ENCODE data around the gene CACNG3. TPM values are rescaled to one million over a fixed set of nuclear protein-coding genes. Genes with fewer than 3 reads are reported as not detected.
A peak's percentile ranks its signal among the peaks of the same experiment; 100 is the strongest.
"Not testable (repeated sequence)": the region's sequence is repeated elsewhere in the genome, so short reads cannot be mapped to it uniquely, and the experiment has no call there.

Gene CACNG3
- polyA plus RNA-seq, 6 donors from 2014 or later: not detected

- no peaks in the 10 kb centered on the region for H3K4me1 Mint-ChIP-seq
- H3K27ac Mint-ChIP-seq: peak overlapping the region in 2 of 6 donors; percentile 12 to 44
- peaks cover 0 to 10% (median 3%) of the 10 kb centered on the region in 7 donors for H3K9me3 Mint-ChIP-seq
- DNase-seq (no peak), ATAC-seq (ENCODE audit: low read depth in 2 of 2) (no peak)
- H3K27me3 Mint-ChIP-seq: peaks cover 20 to 43% (median 27%) of the 10 kb centered on the region in 3 donors
- H3K4me3 Mint-ChIP-seq: no peak overlapping the region
- peaks cover 0 to 5% of the 10 kb centered on the region in 2 donors for H3K36me3 Mint-ChIP-seq
These were observed 30.7 kb downstream of the CACNG3 start for GRCh38 chr16:24286741-24287405.

- H3K4me3 Mint-ChIP-seq: no peak overlapping the region
These were observed 32.4 kb downstream of the CACNG3 start for GRCh38 chr16:24288516-24288915.

GRCh38 chr16:24289166-24289700 lies 33.1 kb downstream of the CACNG3 start:
- DNase-seq: no peak
- Mint-ChIP-seq H3K4me3 (no peak overlapping the region), H3K9me3 (peaks cover 0 to 10% (median 3%) of the 10 kb centered on the region in 7 donors), H3K27me3 (peaks cover 31 to 51% (median 40%) of the 10 kb centered on the region in 3 donors), H3K36me3 (peaks cover 0 to 5% of the 10 kb centered on the region in 2 donors), H3K27ac (no peak overlapping the region), H3K4me1 (no peaks in the 10 kb centered on the region)
- ATAC-seq (ENCODE audit: low read depth in 2 of 2): no peak

More at GRCh38 chr16:24288516-24288915, 32.4 kb downstream of the CACNG3 start:
- no peak for DNase-seq
- H3K9me3 Mint-ChIP-seq: peaks cover 0 to 10% (median 3%) of the 10 kb centered on the region in 7 donors
- H3K36me3 Mint-ChIP-seq: peaks cover 0 to 5% of the 10 kb centered on the region in 2 donors
- ATAC-seq (ENCODE audit: low read depth in 2 of 2): no peak
- peaks cover 25 to 45% (median 37%) of the 10 kb centered on the region in 3 donors for H3K27me3 Mint-ChIP-seq
- no peak overlapping the region for H3K27ac Mint-ChIP-seq
- no peaks in the 10 kb centered on the region for H3K4me1 Mint-ChIP-seq

- Mint-ChIP-seq H3K36me3 (peaks cover 0 to 5% of the 10 kb centered on the region in 2 donors), H3K27me3 (peaks cover 37 to 48% (median 43%) of the 10 kb centered on the region in 3 donors), H3K4me3 (no peak overlapping the region), H3K9me3 (peaks cover 0 to 10% (median 3%) of the 10 kb centered on the region in 7 donors), H3K4me1 (no peaks in the 10 kb centered on the region), H3K27ac (no peak overlapping the region)
- DNase-seq (no peak), ATAC-seq (ENCODE audit: low read depth in 2 of 2) (no peak)
These were observed 35.8 kb downstream of the CACNG3 start for GRCh38 chr16:24291932-24292331.

- Mint-ChIP-seq H3K4me3 (no peak overlapping the region), H3K4me1 (no peaks in the 10 kb centered on the region), H3K9me3 (peaks cover 0 to 10% (median 3%) of the 10 kb centered on the region in 7 donors), H3K27me3 (peaks cover 32 to 57% (median 49%) of the 10 kb centered on the region in 3 donors), H3K36me3 (peaks cover 0 to 5% of the 10 kb centered on the region in 2 donors), H3K27ac (no peak overlapping the region)
- DNase-seq (no peak), ATAC-seq (ENCODE audit: low read depth in 2 of 2) (no peak)
These were observed 38.0 kb downstream of the CACNG3 start for GRCh38 chr16:24294131-24294530.

- DNase-seq (no peak), ATAC-seq (ENCODE audit: low read depth in 2 of 2) (no peak)
- H3K4me3 Mint-ChIP-seq: no peak overlapping the region
- no peaks in the 10 kb centered on the region for H3K36me3 Mint-ChIP-seq
- H3K27ac Mint-ChIP-seq: no peak overlapping the region
- no peaks in the 10 kb centered on the region for H3K4me1 Mint-ChIP-seq
- H3K27me3 Mint-ChIP-seq: peaks cover 28 to 55% (median 38%) of the 10 kb centered on the region in 3 donors
- H3K9me3 Mint-ChIP-seq: peaks cover 0 to 2% (median 0%) of the 10 kb centered on the region in 7 donors
These were observed 41.2 kb downstream of the CACNG3 start for GRCh38 chr16:24297375-24297774.

- Mint-ChIP-seq H3K27me3 (peaks cover 28 to 45% (median 34%) of the 10 kb centered on the region in 3 donors), H3K4me3 (no peak overlapping the region), H3K27ac (no peak overlapping the region), H3K36me3 (no peaks in the 10 kb centered on the region), H3K4me1 (no peaks in the 10 kb centered on the region), H3K9me3 (peaks cover 0 to 2% (median 0%) of the 10 kb centered on the region in 7 donors)
- ATAC-seq (ENCODE audit: low read depth in 2 of 2) (no peak), DNase-seq (no peak)
These were observed 42.5 kb downstream of the CACNG3 start for GRCh38 chr16:24298548-24299167.

GRCh38 chr16:24300750-24301149 lies 44.6 kb downstream of the CACNG3 start:
- H3K27me3 Mint-ChIP-seq: peaks cover 28 to 37% (median 33%) of the 10 kb centered on the region in 3 donors
- H3K9me3 Mint-ChIP-seq; ATAC-seq (ENCODE audit: low read depth in 2 of 2); H3K36me3 Mint-ChIP-seq; DNase-seq; H3K4me3 Mint-ChIP-seq; H3K27ac Mint-ChIP-seq; H3K4me1 Mint-ChIP-seq: not testable (repeated sequence)

- peaks cover 0 to 2% (median 0%) of the 10 kb centered on the region in 7 donors for H3K9me3 Mint-ChIP-seq
These were observed 46.5 kb downstream of the CACNG3 start for GRCh38 chr16:24302636-24303035.

GRCh38 chr16:24308200-24308599 lies 52.1 kb downstream of the CACNG3 start:
- ATAC-seq (ENCODE audit: low read depth in 2 of 2): no peak
- H3K4me1 Mint-ChIP-seq: peaks cover 0 to 3% (median 0%) of the 10 kb centered on the region in 3 donors
- peaks cover 0 to 3% (median 0%) of the 10 kb centered on the region in 7 donors for H3K9me3 Mint-ChIP-seq
- H3K36me3 Mint-ChIP-seq: no peaks in the 10 kb centered on the region
- H3K27me3 Mint-ChIP-seq: peaks cover 30 to 33% (median 32%) of the 10 kb centered on the region in 3 donors
- DNase-seq: no peak
- no peak overlapping the region for H3K4me3 Mint-ChIP-seq
- no peak overlapping the region for H3K27ac Mint-ChIP-seq

More at GRCh38 chr16:24302636-24303035, 46.5 kb downstream of the CACNG3 start:
- no peak overlapping the region for H3K27ac Mint-ChIP-seq
- H3K36me3 Mint-ChIP-seq: no peaks in the 10 kb centered on the region
- H3K4me3 Mint-ChIP-seq: no peak overlapping the region
- H3K27me3 Mint-ChIP-seq: peaks cover 22 to 40% (median 36%) of the 10 kb centered on the region in 3 donors
- no peaks in the 10 kb centered on the region for H3K4me1 Mint-ChIP-seq
- DNase-seq (no peak), ATAC-seq (ENCODE audit: low read depth in 2 of 2) (no peak)

- Mint-ChIP-seq H3K9me3 (peaks cover 0 to 3% (median 0%) of the 10 kb centered on the region in 7 donors), H3K4me3 (peak overlapping the region in 1 of 8 donors; percentile 51), H3K27ac (no peak overlapping the region), H3K27me3 (peaks cover 28 to 31% (median 30%) of the 10 kb centered on the region in 3 donors), H3K36me3 (no peaks in the 10 kb centered on the region), H3K4me1 (peaks cover 0 to 3% (median 0%) of the 10 kb centered on the region in 3 donors)
- ATAC-seq (ENCODE audit: low read depth in 2 of 2) (no peak), DNase-seq (no peak)
These were observed 53.4 kb downstream of the CACNG3 start for GRCh38 chr16:24309258-24310142.

GRCh38 chr16:24315343-24315742 lies 59.2 kb downstream of the CACNG3 start:
- Mint-ChIP-seq H3K9me3 (peaks cover 0 to 3% (median 0%) of the 10 kb centered on the region in 7 donors), H3K36me3 (no peaks in the 10 kb centered on the region), H3K27ac (peak overlapping the region in 1 of 6 donors; percentile 75), H3K4me3 (no peak overlapping the region), H3K4me1 (peaks cover 0 to 3% (median 0%) of the 10 kb centered on the region in 3 donors), H3K27me3 (peaks cover 16 to 31% (median 31%) of the 10 kb centered on the region in 3 donors)
- DNase-seq: no peak
- no peak for ATAC-seq (ENCODE audit: low read depth in 2 of 2)

- ATAC-seq (ENCODE audit: low read depth in 2 of 2) (no peak), DNase-seq (no peak)
- peaks cover 21 to 43% (median 26%) of the 10 kb centered on the region in 3 donors for H3K27me3 Mint-ChIP-seq
- H3K9me3 Mint-ChIP-seq: peaks cover 0 to 3% (median 0%) of the 10 kb centered on the region in 7 donors
- H3K36me3 Mint-ChIP-seq: no peaks in the 10 kb centered on the region
- H3K4me1 Mint-ChIP-seq: no peaks in the 10 kb centered on the region
- H3K27ac Mint-ChIP-seq: peak overlapping the region in 1 of 6 donors; percentile 52
- no peak overlapping the region for H3K4me3 Mint-ChIP-seq
These were observed 62.5 kb downstream of the CACNG3 start for GRCh38 chr16:24318680-24319079.

Data from naive B cell (primary cell).